Measurements from ENCODE around the gene MBD3L4.
A peak's percentile ranks its signal among the peaks of the same experiment; 100 is the strongest.
"Not testable (repeated sequence)": the region's sequence is repeated elsewhere in the genome, so short reads cannot be mapped to it uniquely, and the experiment has no call there.

The MBD3L4 gene
- 0 reads per million in 2 experiments for total RNA-seq

DNA sequence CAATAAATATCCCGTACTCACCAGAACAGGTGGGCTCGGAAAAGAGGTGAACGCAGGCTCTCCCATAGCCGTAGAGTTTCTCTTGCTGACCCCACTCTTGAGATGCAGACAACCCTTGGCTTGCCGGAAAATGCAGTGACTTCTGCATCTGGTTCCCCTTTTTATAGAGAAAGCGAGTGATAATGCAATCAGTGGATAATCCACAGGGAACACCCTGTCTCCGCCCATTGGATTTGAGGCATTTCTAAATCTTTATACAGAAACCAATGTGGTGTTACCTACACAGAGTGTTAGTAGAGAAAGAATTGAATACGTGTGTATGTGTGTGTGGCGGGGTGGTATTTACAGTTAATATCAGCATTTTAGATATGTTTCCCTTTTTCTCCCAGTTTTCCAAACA, at the start of gene MBD3L4:
TSS of gene MBD3L4 (minus strand) at position 101 of the 400 bp plus-strand sequence. CDS start at position 66, 35 bp downstream.
- DNase-seq (ENCODE audit: low read depth) = not testable (repeated sequence)

DNA sequence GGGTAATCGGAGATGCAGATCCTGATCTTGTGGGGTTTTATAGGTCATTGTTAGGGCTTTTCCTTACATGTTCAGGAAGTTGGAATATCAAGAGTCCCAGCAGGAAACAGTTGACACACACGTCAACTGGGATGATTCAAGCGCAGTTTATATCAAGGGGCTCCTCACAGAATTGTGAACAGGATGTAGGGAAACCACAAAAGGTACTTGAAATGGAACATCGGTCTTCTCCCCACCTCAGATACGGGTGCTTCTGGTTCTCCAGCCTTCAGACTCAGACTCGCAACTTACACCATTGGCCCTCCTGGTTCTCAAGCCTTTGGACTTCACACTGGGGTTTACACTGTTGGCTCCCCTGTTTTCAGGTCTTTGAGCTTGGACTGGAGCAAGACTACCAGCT, 49.0 kb upstream of the MBD3L4 start:
- no peak for DNase-seq (ENCODE audit: low read depth)

DNA sequence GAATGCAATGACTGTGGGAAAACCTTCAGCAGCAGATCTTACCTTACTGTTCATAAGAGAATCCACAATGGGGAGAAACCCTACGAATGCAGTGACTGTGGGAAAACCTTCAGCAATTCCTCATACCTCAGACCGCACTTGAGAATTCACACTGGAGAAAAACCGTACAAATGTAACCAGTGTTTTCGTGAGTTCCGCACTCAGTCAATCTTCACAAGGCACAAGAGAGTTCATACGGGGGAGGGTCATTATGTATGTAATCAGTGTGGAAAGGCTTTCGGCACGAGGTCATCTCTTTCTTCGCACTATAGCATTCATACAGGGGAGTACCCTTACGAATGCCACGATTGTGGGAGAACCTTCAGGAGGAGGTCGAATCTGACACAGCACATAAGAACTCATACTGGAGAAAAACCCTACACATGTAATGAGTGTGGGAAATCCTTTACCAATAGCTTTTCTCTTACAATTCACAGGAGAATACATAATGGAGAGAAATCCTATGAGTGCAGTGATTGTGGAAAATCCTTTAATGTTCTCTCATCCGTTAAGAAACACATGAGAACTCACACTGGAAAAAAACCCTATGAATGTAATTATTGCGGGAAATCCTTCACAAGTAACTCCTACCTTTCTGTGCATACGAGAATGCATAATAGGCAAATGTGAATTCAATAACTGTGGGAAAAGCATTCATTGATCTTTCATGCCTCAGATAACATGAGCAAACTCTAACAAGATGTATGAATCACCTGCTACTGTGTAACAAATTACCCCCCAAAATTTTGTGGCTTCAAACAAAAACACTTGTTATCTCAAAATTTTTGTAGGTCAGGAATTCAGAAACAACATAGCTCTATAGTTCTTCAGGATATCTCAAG, 43.3 kb upstream of the MBD3L4 start:
- DNase-seq (ENCODE audit: low read depth) = no peak

DNA sequence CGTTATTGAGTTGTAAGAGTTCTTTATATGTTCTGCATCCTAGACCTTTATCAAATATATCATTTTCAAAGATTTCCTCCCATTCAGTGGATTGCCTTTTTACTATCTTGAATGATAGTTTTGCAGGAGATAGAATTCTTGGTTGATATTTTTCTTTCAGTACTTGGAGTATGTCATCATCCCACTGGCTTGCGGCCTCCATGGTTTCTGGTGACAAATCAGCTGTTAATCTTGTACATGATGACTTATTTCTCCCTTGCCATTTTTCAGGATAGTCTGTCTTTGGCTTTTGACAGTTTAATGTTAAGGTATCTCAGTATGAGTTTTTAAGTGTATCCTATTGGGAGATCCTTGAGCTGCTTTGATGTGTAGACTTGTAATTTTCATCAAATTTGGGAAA, 38.0 kb upstream of the MBD3L4 start:
- no peak for DNase-seq (ENCODE audit: low read depth)

DNA sequence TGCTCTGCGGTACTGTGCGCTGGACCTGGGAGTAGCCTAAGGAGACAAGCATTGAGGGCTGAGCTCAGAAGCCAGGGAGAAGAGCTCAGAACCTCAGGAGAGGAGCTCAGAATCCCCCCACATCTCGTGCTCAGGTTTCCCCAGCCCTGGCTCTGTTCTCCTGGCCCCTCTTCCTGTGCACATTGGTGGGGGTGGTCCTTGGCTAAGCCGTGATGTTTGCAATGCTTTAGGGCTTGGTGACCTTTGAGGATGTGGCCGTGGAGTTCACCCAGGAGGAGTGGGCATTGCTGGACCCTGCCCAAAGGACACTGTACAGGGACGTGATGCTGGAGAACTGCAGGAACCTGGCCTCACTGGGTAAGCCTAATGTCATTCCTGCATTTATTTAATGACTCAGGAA, 36.2 kb upstream of the MBD3L4 start:
- no peak for DNase-seq (ENCODE audit: low read depth)

DNA sequence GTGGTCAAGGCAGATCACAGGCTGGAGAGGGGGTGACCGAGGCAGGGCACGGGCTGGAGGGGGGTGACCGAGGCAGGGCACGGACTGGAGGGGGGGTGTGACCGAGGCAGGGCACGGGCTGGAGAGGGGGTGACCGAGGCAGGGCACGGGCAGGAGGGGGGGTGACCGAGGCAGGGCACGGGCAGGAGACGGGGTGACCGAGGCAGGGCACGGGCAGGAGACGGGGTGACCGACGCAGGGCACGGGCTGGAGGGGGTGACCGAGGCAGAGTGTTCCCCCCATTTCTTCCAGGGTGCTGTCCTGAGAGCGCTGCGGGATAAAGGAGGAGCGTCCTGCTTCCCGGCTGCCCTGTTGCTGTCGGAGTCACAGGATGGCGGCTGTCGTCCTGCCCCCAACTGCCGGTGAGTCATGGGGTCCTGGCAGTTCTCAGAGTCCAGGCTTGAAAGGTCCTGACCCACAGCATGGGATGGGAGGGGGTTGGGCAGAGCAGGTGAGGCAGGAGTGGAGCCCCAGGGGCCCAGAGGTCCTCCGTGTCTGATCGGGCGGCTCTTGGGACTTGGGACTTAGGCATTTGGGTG, 34.8 kb upstream of the MBD3L4 start:
- no peak for DNase-seq (ENCODE audit: low read depth)

DNA sequence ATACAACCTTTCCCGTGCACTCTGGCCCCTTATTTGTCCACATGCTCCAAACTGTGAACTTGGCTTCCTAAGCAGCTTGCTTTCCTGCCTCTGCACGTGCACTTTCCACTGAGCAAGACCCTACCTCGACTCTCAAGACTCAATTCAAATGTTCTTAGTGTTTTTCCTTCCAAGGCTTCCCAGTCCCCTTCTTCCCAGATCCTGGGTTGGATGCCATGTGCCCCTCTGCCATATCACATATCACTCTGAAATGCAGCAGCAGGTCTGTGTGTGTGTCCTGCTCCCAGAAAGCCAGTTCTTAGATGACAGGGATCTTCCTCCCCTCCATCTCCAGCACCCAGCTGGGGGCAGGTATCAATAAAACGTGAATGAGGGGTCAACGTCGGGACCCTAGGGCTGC, 32.6 kb upstream of the MBD3L4 start:
- DNase-seq (ENCODE audit: low read depth) = no peak

DNA sequence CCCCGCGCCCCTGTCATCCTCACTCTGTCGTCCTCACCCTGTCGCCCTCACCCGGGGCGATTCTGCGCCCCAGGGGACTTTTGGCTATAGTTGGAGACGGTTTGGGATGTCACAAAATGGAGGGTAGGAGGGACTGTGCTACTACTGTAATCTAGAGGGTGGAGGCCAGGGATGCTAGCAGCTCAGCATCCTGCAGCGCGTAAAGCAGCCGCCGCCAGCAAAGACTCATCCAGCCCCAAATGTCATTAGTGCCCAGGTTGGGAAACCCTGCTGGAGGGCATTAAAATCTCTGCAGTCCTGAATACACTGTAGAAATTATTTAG, 29.9 kb upstream of the MBD3L4 start:
- no peak for DNase-seq (ENCODE audit: low read depth)

DNA sequence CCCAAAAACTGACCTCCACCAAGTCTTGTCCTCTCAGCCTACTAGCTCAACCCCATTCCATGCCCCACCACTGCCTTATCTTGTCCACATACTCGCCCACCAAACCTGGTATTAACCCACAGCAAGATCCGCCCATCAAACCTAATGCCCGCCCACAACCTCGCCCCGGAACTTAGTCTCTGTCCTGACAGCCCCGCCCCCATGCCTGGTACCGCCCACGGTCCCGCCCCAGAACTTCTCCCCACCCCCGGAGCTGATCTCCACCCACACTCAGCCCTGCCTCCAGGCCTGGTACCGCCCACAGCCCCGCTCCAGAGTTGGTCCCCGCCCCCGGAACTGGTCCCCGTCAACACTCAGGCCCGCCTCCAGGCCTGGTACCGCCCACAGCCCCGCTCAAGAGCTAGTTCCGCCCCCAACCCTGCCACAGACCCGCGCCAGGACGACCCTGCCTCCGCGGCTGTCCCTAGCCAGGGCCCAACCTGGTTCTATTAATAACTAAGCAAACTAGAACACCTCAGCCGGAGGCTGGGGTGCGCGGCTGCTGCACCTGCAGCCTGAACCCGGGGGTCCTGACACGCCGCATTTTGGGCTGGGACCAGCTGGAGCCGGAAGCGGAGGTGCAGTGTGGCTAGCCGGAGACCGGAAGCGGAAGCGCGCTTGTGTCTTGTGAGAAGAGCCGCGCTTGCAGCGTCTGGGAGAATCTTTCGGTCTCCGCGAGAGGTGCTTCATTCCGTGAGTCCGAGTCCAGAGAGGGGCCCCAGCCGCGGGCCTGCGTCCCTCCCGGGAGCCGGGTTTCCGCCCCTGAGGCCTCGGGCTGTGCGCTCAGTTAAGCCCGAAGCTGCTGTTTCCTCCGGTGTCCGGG, 29.3 kb upstream of the MBD3L4 start, which contains the start of gene ZNF557:
TSS of gene ZNF557 (plus strand) at position 662 of the 862 bp plus-strand sequence. CDS start 5,372 bp downstream, outside the sequence.
- peak; percentile 99 for DNase-seq (ENCODE audit: low read depth)

DNA sequence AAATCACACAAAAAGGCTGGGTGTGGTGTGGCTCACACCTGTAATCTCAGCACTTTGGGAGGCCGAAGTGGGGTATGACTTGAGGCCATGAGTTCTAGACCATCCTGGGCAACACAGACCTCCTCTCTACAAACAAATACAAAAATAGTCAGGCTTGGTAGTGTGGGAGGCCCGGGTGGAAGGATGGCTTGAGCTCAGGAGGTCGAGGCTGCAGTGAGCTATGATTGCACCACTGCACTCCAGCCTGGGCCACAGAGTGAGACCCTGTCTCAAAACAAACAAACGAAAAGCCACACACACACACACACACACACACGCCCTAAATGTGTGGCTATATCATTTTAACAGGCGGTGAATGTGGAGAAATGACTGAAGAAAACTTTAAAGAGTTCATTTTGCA, 28.6 kb upstream of the MBD3L4 start:
- DNase-seq (ENCODE audit: low read depth) = no peak

DNA sequence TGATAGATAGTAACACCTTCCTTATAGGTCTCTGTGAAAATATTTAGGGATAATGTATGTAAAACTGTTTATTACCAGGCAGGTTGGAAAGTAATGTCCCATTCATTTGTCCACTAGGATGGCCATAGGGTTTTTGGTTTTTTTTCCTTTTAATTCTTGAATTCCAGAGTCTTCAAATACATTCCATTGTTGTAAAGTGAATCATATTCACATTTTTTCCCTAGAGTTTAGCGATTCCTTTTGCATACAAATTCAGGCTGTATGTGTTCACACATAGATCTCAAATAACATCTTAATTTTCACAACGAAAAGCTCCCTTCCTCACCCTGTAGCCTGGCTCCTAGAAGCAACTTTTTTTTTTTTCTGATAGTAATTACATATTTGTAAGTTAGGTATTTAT, 27.7 kb upstream of the MBD3L4 start:
- no peak for DNase-seq (ENCODE audit: low read depth)

DNA sequence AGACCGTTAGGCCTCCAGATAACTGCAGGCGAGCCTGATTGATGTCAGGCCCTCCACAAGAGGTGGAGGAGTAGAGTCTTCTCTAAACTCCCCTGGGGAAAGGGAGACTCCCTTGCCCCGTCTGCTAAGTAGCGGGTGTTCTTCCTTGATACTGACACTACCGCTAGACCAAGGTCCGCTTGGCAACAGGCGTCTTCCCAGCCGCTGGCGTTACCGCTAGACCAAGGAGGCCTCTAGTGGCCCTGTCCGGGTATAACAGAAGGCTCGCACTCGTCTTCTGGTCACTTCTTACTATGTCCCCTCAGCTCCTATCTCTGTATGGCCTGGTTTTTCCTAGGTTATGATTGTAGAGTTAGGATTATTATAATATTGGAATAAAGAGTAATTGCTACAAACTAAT, 27.1 kb upstream of the MBD3L4 start:
- not testable (repeated sequence) for DNase-seq (ENCODE audit: low read depth)

DNA sequence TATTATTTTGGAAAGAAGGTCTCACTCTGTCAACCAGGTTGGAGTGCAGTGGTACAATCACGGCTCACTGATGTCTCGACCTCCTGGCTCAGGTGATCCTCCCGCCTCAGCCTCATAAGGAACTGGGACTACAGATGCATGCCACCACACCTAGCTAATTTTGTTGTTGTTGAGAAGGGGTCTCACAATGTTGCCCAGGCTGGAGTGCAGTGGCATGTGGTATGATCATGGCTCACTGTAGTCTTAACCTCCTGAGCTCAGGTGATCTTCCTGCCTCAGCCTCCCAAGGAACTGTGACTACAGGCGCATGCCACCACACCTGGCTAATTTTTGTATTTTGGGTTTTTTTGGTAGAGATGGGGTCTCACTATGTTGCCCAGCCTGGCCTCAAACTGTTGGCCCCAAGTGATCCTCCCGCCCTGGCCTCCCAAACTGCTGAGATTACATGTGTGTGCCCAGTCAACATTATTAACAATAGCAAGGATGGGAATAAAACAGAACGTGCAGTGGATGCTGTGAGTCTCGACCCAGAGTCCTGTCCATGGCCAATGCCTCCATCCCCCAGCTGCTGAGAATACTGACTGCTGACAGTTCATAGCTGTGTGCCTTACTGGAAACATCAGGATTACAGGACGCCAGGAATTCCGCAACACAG, 23.9 kb upstream of the MBD3L4 start:
- no peak for DNase-seq (ENCODE audit: low read depth)

DNA sequence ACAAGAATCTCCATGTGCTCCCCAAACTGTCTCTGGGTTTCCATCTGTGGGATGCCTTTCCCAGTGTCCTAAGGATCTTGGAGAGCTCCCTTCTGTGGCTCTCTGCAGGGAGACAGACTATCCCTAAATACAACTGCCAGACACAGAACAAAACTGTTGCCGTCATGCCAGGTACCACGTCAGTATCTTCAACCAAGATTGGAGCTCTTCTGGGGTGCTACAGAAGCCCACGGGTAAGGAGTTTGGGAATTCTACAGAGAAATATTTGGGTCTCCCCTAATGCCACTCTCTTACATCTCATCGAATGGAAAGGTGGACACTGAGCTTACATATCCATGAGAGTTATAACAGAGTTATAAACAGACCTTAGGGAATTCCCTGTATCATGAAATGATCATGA, 23.4 kb upstream of the MBD3L4 start:
- no peak for DNase-seq (ENCODE audit: low read depth)

DNA sequence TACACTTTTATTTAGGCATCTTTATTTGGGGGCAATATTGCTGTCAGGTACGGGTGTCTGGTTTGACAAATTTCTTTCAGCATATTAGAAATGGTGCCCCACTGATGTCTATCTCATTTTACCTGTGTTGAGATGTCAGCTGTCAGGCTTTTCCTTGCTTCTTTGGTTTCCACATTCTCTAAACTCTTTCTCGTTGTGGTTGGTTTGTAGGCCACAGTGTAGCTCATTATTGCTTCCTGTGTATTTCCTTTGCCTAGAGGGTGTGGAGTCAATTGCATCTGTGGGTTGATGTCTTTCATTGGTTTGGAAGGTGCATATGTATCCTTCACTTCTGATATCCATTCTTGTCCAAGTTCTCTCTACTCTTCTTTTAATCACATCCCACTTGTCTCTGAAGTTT, 20.0 kb upstream of the MBD3L4 start:
- not testable (repeated sequence) for DNase-seq (ENCODE audit: low read depth)

DNA sequence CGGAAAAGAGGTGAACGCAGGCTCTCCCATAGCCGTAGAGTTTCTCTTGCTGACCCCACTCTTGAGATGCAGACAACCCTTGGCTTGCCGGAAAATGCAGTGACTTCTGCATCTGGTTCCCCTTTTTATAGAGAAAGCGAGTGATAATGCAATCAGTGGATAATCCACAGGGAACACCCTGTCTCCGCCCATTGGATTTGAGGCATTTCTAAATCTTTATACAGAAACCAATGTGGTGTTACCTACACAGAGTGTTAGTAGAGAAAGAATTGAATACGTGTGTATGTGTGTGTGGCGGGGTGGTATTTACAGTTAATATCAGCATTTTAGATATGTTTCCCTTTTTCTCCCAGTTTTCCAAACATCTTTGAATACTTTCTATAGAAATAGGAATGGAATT, 18.6 kb upstream of the MBD3L4 start, which contains the start of gene MBD3L3:
TSS of gene MBD3L3 (minus strand) at position 101 of the 400 bp plus-strand sequence. CDS start at position 30, 71 bp downstream.
- not testable (repeated sequence) for DNase-seq (ENCODE audit: low read depth)

DNA sequence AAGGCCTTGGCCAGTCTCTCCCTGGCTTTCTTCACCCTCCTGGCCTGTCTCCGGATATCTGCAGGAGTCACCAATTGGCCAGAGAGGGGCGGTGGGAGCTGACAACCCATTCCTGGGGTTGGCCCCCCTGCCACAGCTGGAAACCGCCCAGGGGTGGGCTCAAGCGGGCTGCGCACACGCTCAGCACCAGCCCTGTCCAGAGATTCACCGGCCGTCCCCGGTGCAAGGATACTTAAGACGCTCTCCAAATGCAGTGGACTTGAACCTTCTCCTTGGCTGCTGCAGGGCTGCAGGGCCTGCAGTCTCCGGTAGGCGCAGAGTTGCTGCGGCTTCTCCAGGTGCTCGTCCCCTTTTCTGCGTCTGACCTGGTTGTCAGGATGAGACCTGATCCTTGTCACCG, 16.4 kb upstream of the MBD3L4 start:
- DNase-seq (ENCODE audit: low read depth) = not testable (repeated sequence)

DNA sequence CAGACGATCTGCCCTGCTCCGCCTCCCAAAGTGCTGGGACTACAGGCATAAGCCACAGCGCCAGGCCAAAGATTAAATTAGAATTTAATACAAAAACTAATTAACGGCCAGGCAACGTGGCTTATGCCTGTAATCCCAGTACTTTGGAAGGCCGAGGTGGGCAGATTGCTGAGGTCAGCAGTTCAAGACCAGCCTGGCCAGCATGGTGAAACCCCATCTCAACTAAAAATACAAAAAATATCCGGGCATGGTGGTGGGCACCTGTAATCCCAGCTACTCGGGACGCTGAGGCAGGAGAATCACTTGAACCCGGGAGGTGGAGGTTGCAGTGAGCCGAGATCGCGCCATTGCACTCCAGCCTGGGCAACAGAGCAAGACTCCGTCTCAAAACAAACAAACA, 15.7 kb upstream of the MBD3L4 start:
- not testable (repeated sequence) for DNase-seq (ENCODE audit: low read depth)

DNA sequence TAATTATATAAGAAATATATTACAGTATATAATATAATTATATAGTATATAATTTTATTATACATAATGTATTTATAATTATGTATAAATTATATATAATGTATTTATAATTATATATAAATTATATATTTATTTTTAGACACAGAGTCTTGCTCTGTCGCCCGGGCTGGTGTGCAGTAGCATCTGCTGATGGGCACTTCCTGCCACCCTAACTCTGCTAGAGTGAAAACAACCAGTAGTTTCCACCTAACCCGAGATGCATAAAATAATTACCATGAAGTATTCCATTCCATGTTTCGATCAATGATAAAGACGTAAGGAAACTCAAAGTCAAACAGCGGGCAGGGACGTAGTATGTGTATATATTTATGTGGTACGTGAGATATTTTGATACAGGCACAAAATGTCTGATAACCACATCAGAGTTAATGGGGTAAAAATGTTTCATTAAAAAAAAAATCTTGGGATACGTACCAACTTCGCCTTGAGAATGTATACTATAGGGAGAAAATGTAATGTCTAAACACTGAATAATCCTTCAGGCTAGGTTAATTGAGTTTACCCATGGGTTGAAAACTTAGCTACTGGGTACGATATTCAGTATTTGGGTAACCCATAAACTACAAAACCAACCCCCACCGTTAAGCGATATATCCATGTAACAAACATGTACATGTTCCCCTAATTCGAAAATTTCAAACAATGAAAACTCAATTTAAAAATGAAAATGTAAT, 14.8 kb upstream of the MBD3L4 start:
- DNase-seq (ENCODE audit: low read depth) = not testable (repeated sequence)

DNA sequence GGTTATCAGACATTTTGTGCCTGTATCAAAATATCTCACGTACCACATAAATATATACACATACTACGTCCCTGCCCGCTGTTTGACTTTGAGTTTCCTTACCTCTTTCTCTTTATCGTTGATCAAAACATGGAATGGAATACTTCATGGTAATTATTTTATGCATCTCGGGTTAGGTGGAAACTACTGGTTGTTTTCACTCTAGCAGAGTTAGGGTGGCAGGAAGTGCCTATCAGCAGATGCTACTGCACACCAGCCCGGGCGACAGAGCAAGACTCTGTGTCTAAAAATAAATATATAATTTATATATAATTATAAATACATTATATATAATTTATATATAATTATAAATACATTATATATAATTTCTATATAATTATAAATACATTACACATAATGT, 12.9 kb upstream of the MBD3L4 start:
- not testable (repeated sequence) for DNase-seq (ENCODE audit: low read depth)

DNA sequence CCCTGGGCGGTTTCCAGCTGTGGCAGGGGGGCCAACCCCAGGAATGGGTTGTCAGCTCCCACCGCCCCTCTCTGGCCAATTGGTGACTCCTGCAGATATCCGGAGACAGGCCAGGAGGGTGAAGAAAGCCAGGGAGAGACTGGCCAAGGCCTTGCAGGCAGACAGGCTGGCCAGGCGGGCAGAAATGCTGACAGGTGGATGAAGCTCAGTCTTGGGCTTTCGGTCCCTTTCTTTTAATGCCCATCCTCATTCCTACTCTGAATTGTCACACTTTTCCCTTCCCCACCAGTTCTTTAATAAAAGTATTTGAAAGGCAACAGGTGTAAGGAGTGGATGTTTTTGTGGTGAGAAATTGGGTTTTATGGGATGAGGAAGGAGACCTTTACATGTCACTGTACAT, 11.4 kb upstream of the MBD3L4 start:
- DNase-seq (ENCODE audit: low read depth) = not testable (repeated sequence)

Measured in T follicular helper cell (primary cell).